Endothelial cell of umbilical vein (primary cell): ENCODE data around the gene ARHGAP15. TPM values are rescaled to one million over a fixed set of nuclear protein-coding genes. Genes with fewer than 3 reads are reported as not detected.

Source experiments
- BruUV-seq: library from RNA; stranded (reverse); fragments of 400-500 nt; replicated peaks from 2 replicates; lab custom pipeline; 2021; lab: Mats Ljungman, UMichigan
- CTCF ChIA-PET: fragments of 300-600, 350-600 bp; sonication (Branson Sonifier 250); formaldehyde crosslinking; loops from one replicate; lab custom pipeline; 2021; ENCODE audit warnings: antibody characterized with exemption, inconsistent platforms; lab: Charles Lee
- POLR2A ChIA-PET: fragments of 300-600, 350-600 bp; sonication (Branson Sonifier 250); formaldehyde crosslinking; loops from one replicate; lab custom pipeline; 2021; ENCODE audit warnings: antibody characterized with exemption, inconsistent platforms; lab: Charles Lee
- DNase-seq: peaks from one replicate; pipeline ENCODE4 v3.0.0-alpha.2; 2011; ENCODE audit warnings: low read depth, low spot score
- FAIRE-seq: peaks from 2 replicates; lab custom pipeline; 2011; peaks lifted over from hg19 to GRCh38; lab: Jason Lieb, UNC
- H2AFZ ChIP-seq: 2 replicates; pipeline ENCODE4 v1.6.0; 2012; ENCODE audit warnings: low read depth, low read length, control low read depth, inconsistent platforms
- H3K27ac ChIP-seq: 2 replicates; pipeline ENCODE4 v1.5.1; 2011; ENCODE audit warnings: low read depth, mild to moderate bottlenecking, control low read depth, low read length, moderate library complexity; ENCODE audit not compliant: insufficient read depth
- H3K27me3 ChIP-seq, 2 experiments: 2 replicates each; pipeline versions ENCODE4 v1.6.0 to v1.6.1; 2011; ENCODE audit warnings: low read length in 2 of 2, mixed read lengths in 1 of 2; ENCODE audit not compliant: control insufficient read depth in 2 of 2, insufficient read depth in 2 of 2
- H3K36me3 ChIP-seq, 2 experiments: 2 replicates in 1 of 2; 3 replicates in 1 of 2; pipeline ENCODE4 v1.5.1; 2011; ENCODE audit warnings: low read length in 2 of 2, mild to moderate bottlenecking in 1 of 2, moderate library complexity in 1 of 2; ENCODE audit not compliant: control insufficient read depth in 2 of 2, insufficient read depth in 2 of 2; ENCODE audit errors: extremely low read depth in 1 of 2
- H3K4me1 ChIP-seq: 3 replicates; pipeline ENCODE4 v1.5.1; 2011; ENCODE audit warnings: mild to moderate bottlenecking, low read length; ENCODE audit not compliant: control insufficient read depth, insufficient read depth; ENCODE audit errors: extremely low read depth
- H3K4me2 ChIP-seq: 2 replicates; pipeline ENCODE4 v1.6.1; 2011; ENCODE audit warnings: low read length, control low read depth, mixed read lengths; ENCODE audit not compliant: insufficient read depth
- H3K4me3 ChIP-seq, 3 experiments: fragments of 200-600 bp in 1 of 3; sonication (generic), shearing (Covaris generic) in 1 of 3; replicated peaks in 1 of 3; 2 replicates each; pipeline ENCODE4 v1.5.1; 2011 to 2016; ENCODE audit warnings: control low read depth in 3 of 3, low read length in 3 of 3, mild to moderate bottlenecking in 2 of 3, inconsistent platforms in 1 of 3, low read depth in 1 of 3, moderate library complexity in 1 of 3; ENCODE audit not compliant: insufficient read depth in 1 of 3
- H3K79me2 ChIP-seq: 2 replicates; pipeline ENCODE4 v1.6.0; 2012; ENCODE audit warnings: low read length, inconsistent platforms; ENCODE audit not compliant: control insufficient read depth, insufficient read depth
- H3K9ac ChIP-seq: replicated peaks from 2 replicates; pipeline ENCODE3; 2011; ENCODE audit warnings: low read length, control low read depth; ENCODE audit not compliant: insufficient read depth; ENCODE audit errors: extremely low read depth
- H3K9me1 ChIP-seq: replicated peaks from 3 replicates; pipeline ENCODE4 v1.6.0; 2011; ENCODE audit warnings: mild to moderate bottlenecking, low read length; ENCODE audit not compliant: control insufficient read depth, insufficient read depth; ENCODE audit errors: extremely low read depth
- H3K9me3 ChIP-seq: replicated peaks from 2 replicates; pipeline ENCODE4 v1.5.1; 2012; ENCODE audit warnings: low read length, inconsistent platforms; ENCODE audit not compliant: control insufficient read depth, insufficient read depth
- H4K20me1 ChIP-seq: replicated peaks from 2 replicates; pipeline ENCODE3; 2011; ENCODE audit warnings: mild to moderate bottlenecking, low read length; ENCODE audit not compliant: control insufficient read depth, insufficient read depth; ENCODE audit errors: extremely low read depth
- CTCF ChIP-seq, 2 donors: IDR thresholded peaks; 1 replicate in 1 of 2; 2 replicates in 1 of 2; pipeline ENCODE4 v1.5.1; 2011; ENCODE audit warnings: low read length in 2 of 2, mild to moderate bottlenecking in 2 of 2, moderate library complexity in 2 of 2, control low read depth in 1 of 2, inconsistent platforms in 1 of 2, low read depth in 1 of 2; ENCODE audit not compliant: insufficient read depth in 1 of 2; ENCODE audit errors: extremely low read depth in 1 of 2
- EZH2 ChIP-seq: IDR thresholded peaks from 2 replicates; pipeline ENCODE4 v1.6.1; 2012; ENCODE audit warnings: borderline replicate concordance, low read depth, mild to moderate bottlenecking, moderate library complexity, low read length, inconsistent platforms; ENCODE audit not compliant: severe bottlenecking
- FOS ChIP-seq: IDR thresholded peaks from 2 replicates; pipeline ENCODE4 v1.6.1; 2011; ENCODE audit warnings: mild to moderate bottlenecking, low read length, moderate library complexity, borderline replicate concordance; ENCODE audit not compliant: insufficient read depth
- GATA2 ChIP-seq: IDR thresholded peaks from 2 replicates; pipeline ENCODE4 v1.7.0; 2011; ENCODE audit warnings: low read depth, mild to moderate bottlenecking, moderate library complexity, mixed read lengths, low read length; ENCODE audit not compliant: insufficient read length, insufficient read depth
- JUN ChIP-seq: IDR thresholded peaks from 2 replicates; pipeline ENCODE4 v1.6.1; 2011; ENCODE audit warnings: borderline replicate concordance, low read depth; ENCODE audit not compliant: insufficient read length, insufficient read depth
- MYC ChIP-seq: IDR thresholded peaks from one replicate; pipeline ENCODE4 v1.6.1; 2011; ENCODE audit warnings: mild to moderate bottlenecking, low read depth, low read length
- POLR2A ChIP-seq: IDR thresholded peaks from 2 replicates; pipeline ENCODE4 v1.6.1; 2012; ENCODE audit warnings: low read depth, mild to moderate bottlenecking, control low read depth, low read length
- POLR2AphosphoS5 ChIP-seq: IDR thresholded peaks from 2 replicates; pipeline ENCODE4 v1.6.1; 2012; ENCODE audit warnings: low read depth, mild to moderate bottlenecking, control low read depth, low read length, moderate library complexity; ENCODE audit not compliant: insufficient read depth
- dilution Hi-C: fragments of 300-500 bp; cut with MboI; formaldehyde crosslinking; loops from one replicate; pipeline ENCODE4 v1.15.0; 2019; ENCODE audit warnings: low sequenced_read_pairs; ENCODE audit not compliant: extremely low pct_ligation_motif_present
- intact Hi-C: fragments of 100-400 bp; cut with micrococcal nuclease; formaldehyde crosslinking; loops from one replicate; pipeline ENCODE4 v1.10.0; 2022
- polyA plus RNA-seq, 4 experiments: library from polyadenylated mRNA; depleted of rRNA in 3 of 4; stranded (reverse) in 3 of 4; unstranded in 1 of 4; fragments of >200 nt; gene quantifications; 2 replicates each; pipeline versions ENCODE4 v1.2.1 to v1.2.3, GENCODE V29; 2011 to 2012; ENCODE audit warnings: missing spikeins in 1 of 4
- total RNA-seq: library from RNA; stranded (reverse); gene quantifications from 2 replicates; pipeline ENCODE4 v1.2.3, GENCODE V29; 2021
- TF ChIP-seq, protein P1 (sequence below): IDR thresholded peaks from 2 replicates; pipeline ENCODE4 v1.6.1; 2011; ENCODE audit not compliant: insufficient read depth, insufficient read length

The ARHGAP15 gene
- total and polyA plus RNA-seq, 2 donors (not counting 3 experiments of a cell fraction or from before 2014, with no cell fraction given), result not detected

- no peak overlapping the region for H3K9ac ChIP-seq
- FAIRE-seq (no peak), DNase-seq (no peak)
- TF ChIP-seq, protein P1, sequence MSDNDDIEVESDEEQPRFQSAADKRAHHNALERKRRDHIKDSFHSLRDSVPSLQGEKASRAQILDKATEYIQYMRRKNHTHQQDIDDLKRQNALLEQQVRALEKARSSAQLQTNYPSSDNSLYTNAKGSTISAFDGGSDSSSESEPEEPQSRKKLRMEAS, result no peak
- TF ChIP-seq POLR2AphosphoS5, result no peak
- no peak for TF ChIP-seq GATA2
- no peak for TF ChIP-seq EZH2
- no peak for TF ChIP-seq POLR2A
- TF ChIP-seq FOS, result no peak
- no peak for TF ChIP-seq CTCF (IDR thresholded peaks at IDR 0.05; ENCODE audit: extremely low read depth in 1 of 2, insufficient read depth in 1 of 2, low read depth in 1 of 2, low read length in 2 of 2)
- no peak for TF ChIP-seq JUN
- TF ChIP-seq MYC, result no peak
- no peaks in the 10 kb centered on the region for H3K79me2 ChIP-seq
- H3K27ac ChIP-seq, result no peak overlapping the region
- H2AFZ ChIP-seq, result no peak overlapping the region
- H3K27me3 ChIP-seq, result peaks cover 0 to 3% of the 10 kb centered on the region in 2 experiments
- BruUV-seq, result no TSS peak
- intact Hi-C loops, result no loop called here
- H3K4me1 ChIP-seq, result no peaks in the 10 kb centered on the region
- no peaks in the 10 kb centered on the region for H3K9me3 ChIP-seq
- H3K4me2 ChIP-seq, result no peak overlapping the region
- H3K4me3 ChIP-seq, result no peak overlapping the region
- POLR2A ChIA-PET, result no interaction called here
- CTCF ChIA-PET, result interaction anchor here (1.0 to 1.4 kb wide), 4 partner anchors 9 to 245 kb away, joined by 3 to 4 read pairs (median 4); no protein-coding TSS in a partner anchor
- no peaks in the 10 kb centered on the region for H3K9me1 ChIP-seq
- no peaks in the 10 kb centered on the region for H4K20me1 ChIP-seq
- dilution Hi-C loops, result no loop called here
- no peaks in the 10 kb centered on the region for H3K36me3 ChIP-seq
Observed at GRCh38 chr2:143279672-143280071, 150.5 kb downstream of the ARHGAP15 start.
